Stimulated activated CD8-positive, alpha-beta memory T cell treated with anti-CD3 and anti-CD28 coated beads, Interleukin-12 subunit alpha, Interleukin-12 subunit beta, amount 100 ng/mL, for 4 hours (primary cell): Measurements from ENCODE around the gene CENATAC.
"Not testable (repeated sequence)": the region's sequence is repeated elsewhere in the genome, so short reads cannot be mapped to it uniquely, and the experiment has no call there.

Source experiments
- DNase-seq: peaks from one replicate; pipeline ENCODE4 v3.0.0-alpha.2; 2020; ENCODE audit warnings: low read depth

CENATAC gene

GRCh38 chr11:118996926-118997626, 862 bp upstream of the CENATAC start:
- no peak for DNase-seq

- DNase-seq: no peak
These were observed 415 bp downstream of the CENATAC start for GRCh38 chr11:118998388-118998717.

GRCh38 chr11:118998822-118999221, 884 bp downstream of the CENATAC start:
- no peak for DNase-seq

- no peak for DNase-seq
These were observed 3.0 kb downstream of the CENATAC start for GRCh38 chr11:119000906-119001305.

- DNase-seq: no peak
These were observed 8.7 kb downstream of the CENATAC start for GRCh38 chr11:119006656-119007055.

GRCh38 chr11:119011476-119012053, 13.6 kb downstream of the CENATAC start:
- no peak for DNase-seq

GRCh38 chr11:119012629-119013170, 14.8 kb downstream of the CENATAC start:
- DNase-seq: no peak

- DNase-seq: no peak
These were observed 16.4 kb downstream of the CENATAC start for GRCh38 chr11:119014209-119014924.

GRCh38 chr11:119015054-119015611, 17.2 kb downstream of the CENATAC start:
- no peak for DNase-seq

- no peak for DNase-seq
These were observed 18.5 kb downstream of the CENATAC start for GRCh38 chr11:119016216-119017009.

GRCh38 chr11:119017377-119017776, 19.4 kb downstream of the CENATAC start:
- DNase-seq: not testable (repeated sequence)

- DNase-seq: peak; percentile 87
These were observed 20.4 kb downstream of the CENATAC start, which contains the start of the genes RPS25 and TRAPPC4 for GRCh38 chr11:119018074-119018938. Gene RPS25 (minus strand): TSS chr11:119018343. CDS start chr11:119018284, 59 bp downstream. Gene TRAPPC4 (plus strand): TSS chr11:119018766. CDS start chr11:119018796, 30 bp downstream.

- DNase-seq: no peak
These were observed 22.1 kb downstream of the CENATAC start for GRCh38 chr11:119019996-119020395.

- no peak for DNase-seq
These were observed 23.7 kb downstream of the CENATAC start for GRCh38 chr11:119021631-119022030.

GRCh38 chr11:119023741-119024140, 25.8 kb downstream of the CENATAC start:
- no peak for DNase-seq

- DNase-seq: no peak
These were observed 26.6 kb downstream of the CENATAC start for GRCh38 chr11:119024430-119025098.

GRCh38 chr11:119025099-119025473, 27.1 kb downstream of the CENATAC start:
- no peak for DNase-seq

GRCh38 chr11:119025541-119025940, 27.6 kb downstream of the CENATAC start:
- DNase-seq: no peak

- DNase-seq: no peak
These were observed 28.2 kb downstream of the CENATAC start for GRCh38 chr11:119025978-119026766.
